ENCODE data around the gene LMBRD1.
"Not testable (repeated sequence)": the region's sequence is repeated elsewhere in the genome, so short reads cannot be mapped to it uniquely, and the experiment has no call there.

The LMBRD1 gene

DNA sequence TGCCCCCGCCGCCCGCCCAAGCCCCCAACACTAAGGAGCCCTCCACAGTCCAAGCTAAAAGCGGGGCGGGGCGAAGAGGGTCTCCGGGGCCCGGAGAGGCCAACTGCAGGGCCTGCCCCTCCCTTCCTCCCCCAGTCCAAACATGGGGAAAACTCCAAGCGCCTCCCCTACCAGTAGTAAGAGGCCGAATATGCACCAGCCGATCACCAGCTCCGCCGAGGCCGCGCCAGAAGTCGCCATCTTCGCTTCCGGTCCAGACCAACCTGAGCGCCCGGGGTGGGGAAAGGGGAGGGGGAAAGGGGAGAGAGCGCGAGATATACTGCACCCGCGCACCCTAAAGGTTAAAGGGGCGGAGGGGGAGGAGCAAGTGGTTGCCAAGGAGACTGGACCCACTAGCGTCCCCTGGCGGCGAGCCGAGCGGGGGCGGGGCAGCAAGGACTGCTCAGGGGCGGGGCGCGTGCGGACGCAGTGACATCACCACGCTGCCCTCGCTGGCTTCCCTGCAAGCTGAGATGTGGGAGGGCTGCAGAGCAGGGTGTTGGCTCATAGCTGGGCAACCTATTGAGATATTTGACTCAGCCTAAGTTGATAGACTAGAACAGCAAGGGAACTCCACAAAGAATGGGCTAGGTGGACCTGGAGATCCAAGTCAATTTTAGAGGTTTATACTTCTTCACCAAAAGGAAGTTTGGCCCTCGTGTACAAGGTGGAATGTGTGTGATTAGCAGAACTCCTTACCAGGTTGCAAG, at the start of gene LMBRD1:
Gene LMBRD1, minus strand, starts transcription at position 369 of the 749 bp plus-strand sequence. Its CDS starts 129 bp downstream, at position 240.
- in situ Hi-C loops (cut with HindIII; ENCODE audit: low sequenced_read_pairs) = no loop called here

GRCh38 chr6:69846312-69846711, 49.5 kb upstream of the LMBRD1 start:
- in situ Hi-C loops (cut with HindIII; ENCODE audit: low sequenced_read_pairs) = no loop called here

- in situ Hi-C loops (cut with HindIII; ENCODE audit: low sequenced_read_pairs) = no loop called here
Observed at GRCh38 chr6:69843189-69843588, 46.4 kb upstream of the LMBRD1 start.

DNA sequence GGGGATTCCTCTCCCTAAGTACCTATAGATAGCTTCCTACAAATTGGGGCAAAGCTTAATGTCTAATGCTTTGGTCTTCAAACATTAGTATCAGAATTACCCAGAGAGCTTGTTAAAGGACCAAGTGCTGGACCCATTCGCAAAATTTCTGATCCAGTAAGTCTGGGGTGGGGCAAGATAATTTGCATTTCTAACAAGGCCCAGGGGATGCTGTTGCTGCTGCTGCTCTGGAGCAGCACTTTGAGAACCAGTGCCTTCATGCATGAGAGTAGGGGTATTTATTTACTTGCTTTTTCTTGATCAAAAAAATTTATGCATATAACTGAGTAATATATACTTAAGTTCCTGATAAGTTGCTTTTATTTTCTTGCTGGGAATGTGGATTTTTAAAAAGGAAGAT, 45.1 kb upstream of the LMBRD1 start:
- in situ Hi-C loops (cut with HindIII; ENCODE audit: low sequenced_read_pairs) = no loop called here

DNA sequence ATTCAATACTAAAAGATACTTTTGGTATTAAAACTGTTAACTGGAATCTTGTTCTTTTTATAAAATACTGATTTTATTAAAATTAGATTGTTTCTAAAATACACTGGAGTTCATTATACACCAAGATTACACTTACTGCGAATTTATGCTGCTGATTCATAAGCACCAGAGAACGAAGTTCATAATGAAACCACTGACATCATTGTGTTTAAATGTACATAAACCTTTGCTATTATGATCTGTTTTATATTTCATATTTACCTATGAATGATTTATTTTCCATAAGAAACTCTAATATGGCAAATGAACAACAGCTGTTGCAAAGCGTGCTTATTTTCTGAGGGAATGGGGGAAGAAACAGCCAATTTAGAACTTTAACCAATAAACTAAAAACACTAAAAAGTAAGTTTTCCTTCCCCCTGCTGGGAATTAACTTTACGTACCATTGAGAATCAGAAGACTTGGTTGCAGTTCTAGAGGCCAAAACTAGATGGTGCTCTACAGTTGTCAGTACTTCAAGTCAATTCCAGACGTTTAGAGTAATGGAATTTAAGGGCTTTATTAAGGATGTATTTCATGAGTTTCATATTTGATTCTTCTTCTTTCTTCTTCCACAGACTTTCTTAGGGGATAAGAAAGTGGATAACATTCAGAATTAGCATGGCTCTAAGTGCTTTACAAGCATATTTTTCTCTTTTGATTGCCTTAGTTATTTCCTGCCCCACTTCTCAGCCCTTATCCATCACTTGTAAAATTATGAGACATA, 38.8 kb upstream of the LMBRD1 start:
- in situ Hi-C loops (cut with HindIII; ENCODE audit: low sequenced_read_pairs) = no loop called here

DNA sequence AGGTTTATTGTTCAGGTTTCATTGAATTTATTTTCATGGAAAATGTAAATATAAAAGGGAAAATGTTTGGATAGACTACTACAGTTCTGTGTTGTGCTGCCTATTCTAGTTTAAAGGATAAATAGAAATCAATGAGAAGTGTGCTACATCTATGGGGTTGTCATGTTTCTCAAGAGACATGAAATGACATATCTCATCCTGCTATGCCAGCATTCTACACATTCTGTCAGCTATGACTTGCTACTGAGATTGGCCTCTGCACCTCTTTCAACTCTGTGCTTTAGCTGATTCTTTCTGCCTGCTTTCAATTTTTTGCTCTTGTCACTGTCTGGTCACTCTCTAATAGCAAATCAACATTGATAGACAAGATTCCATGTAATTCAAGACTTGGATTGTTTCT, 35.7 kb upstream of the LMBRD1 start:
- in situ Hi-C loops (cut with HindIII; ENCODE audit: low sequenced_read_pairs) = no loop called here

- in situ Hi-C loops (cut with HindIII; ENCODE audit: low sequenced_read_pairs) = no loop called here
Observed at GRCh38 chr6:69827276-69827893, 30.6 kb upstream of the LMBRD1 start.

- in situ Hi-C loops (cut with HindIII; ENCODE audit: low sequenced_read_pairs) = no loop called here
Observed at GRCh38 chr6:69825904-69826303, 29.1 kb upstream of the LMBRD1 start.

GRCh38 chr6:69824355-69824754, 27.5 kb upstream of the LMBRD1 start:
- in situ Hi-C loops (cut with HindIII; ENCODE audit: low sequenced_read_pairs) = not testable (repeated sequence)

- in situ Hi-C loops (cut with HindIII; ENCODE audit: low sequenced_read_pairs) = no loop called here
Observed at GRCh38 chr6:69820438-69820837, 23.6 kb upstream of the LMBRD1 start.

DNA sequence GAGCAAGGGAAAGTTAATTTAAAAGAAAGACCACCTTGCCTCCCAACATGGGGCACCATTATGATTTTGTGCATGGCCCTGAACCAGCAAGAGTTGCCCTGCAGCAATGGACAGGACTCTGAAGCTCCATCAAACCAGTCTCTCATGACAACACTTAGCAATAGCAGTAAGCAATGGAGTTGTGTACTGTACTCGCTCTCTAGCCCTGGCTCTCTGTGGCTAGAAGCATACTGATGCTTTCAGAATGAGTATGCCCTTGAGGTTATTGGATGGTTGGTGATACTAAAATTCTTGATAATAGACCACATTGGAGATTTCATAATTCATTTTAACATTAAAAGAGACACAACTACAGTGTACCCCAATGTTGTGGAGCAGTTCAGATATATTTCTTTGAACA, 23.2 kb upstream of the LMBRD1 start:
- in situ Hi-C loops (cut with HindIII; ENCODE audit: low sequenced_read_pairs) = no loop called here

- in situ Hi-C loops (cut with HindIII; ENCODE audit: low sequenced_read_pairs) = no loop called here
Observed at GRCh38 chr6:69819138-69819537, 22.3 kb upstream of the LMBRD1 start.

- in situ Hi-C loops (cut with HindIII; ENCODE audit: low sequenced_read_pairs) = no loop called here
Observed at GRCh38 chr6:69818223-69818930, 21.6 kb upstream of the LMBRD1 start.

- in situ Hi-C loops (cut with HindIII; ENCODE audit: low sequenced_read_pairs) = no loop called here
Observed at GRCh38 chr6:69817358-69817757, 20.5 kb upstream of the LMBRD1 start.

DNA sequence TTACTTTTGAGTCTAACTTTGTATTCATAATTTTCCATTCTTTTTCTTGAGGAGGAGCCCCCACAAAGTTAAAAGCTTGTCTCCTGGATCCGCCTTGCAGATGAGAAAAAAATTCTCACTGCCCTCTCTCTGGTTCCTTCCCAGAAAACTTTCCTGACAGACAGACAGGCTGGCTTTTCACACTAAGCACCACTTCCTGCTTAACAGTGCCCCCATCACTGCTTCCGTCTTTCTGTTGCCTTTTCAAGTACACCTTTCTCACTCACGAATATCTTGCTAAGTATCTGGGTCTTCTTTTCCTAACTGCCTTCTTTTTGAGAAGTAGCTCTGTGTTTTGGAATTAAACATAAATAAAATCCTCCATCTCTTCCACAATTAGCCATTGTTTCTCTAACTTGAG, 19.8 kb upstream of the LMBRD1 start:
- in situ Hi-C loops (cut with HindIII; ENCODE audit: low sequenced_read_pairs) = no loop called here

DNA sequence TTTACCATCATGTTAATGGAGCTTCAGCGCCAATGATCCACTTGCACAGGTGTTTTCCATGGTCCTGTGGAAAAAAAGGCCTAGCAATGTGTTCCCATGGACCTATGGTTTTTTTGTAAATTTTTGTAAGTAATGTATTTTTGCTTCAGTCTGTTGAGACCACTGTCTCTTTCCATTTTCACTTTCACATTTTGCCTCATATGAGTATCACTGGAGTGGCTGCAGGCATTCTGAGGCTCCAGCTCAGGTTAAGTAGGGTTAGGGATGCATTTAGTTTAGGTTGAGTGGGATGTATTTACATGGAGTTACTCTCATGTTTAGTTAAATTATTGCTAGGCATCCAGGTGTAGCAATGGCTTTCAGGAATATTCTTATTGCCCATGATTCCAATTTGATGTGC, 19.2 kb upstream of the LMBRD1 start:
- in situ Hi-C loops (cut with HindIII; ENCODE audit: low sequenced_read_pairs) = no loop called here

- in situ Hi-C loops (cut with HindIII; ENCODE audit: low sequenced_read_pairs) = no loop called here
Observed at GRCh38 chr6:69813508-69813907, 16.7 kb upstream of the LMBRD1 start.

DNA sequence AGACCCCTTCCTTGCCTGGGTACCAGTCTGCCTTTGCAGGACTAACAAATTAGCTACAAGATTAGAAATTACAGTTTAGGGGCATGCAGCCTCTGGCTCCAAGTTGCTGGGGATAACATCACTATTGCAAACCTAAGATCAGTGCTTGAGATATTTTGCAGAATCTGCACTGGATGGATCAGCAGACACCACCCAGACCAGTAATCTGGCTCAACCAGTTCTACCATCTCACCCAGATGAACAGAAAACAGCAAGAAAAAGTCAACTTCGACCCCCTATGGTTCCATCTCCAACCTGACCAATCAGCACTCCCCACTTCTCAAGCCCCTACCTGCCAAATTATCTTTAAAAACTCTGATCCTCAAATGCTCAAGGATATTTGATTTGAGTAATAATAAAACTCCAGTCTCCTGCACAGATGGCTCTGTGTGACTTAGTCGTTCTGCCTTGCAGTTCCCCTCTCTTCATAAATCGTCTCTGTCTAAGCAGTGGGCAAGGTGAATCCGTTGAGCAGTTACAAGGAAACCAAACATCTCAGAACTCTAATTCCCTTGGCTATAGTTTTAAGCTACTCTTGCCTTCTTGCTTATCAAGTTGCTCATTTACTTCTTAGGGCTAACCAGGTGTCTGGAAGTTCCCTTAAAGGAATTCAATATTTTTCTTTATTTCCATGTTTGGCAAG, 16.1 kb upstream of the LMBRD1 start:
- in situ Hi-C loops (cut with HindIII; ENCODE audit: low sequenced_read_pairs) = no loop called here

DNA sequence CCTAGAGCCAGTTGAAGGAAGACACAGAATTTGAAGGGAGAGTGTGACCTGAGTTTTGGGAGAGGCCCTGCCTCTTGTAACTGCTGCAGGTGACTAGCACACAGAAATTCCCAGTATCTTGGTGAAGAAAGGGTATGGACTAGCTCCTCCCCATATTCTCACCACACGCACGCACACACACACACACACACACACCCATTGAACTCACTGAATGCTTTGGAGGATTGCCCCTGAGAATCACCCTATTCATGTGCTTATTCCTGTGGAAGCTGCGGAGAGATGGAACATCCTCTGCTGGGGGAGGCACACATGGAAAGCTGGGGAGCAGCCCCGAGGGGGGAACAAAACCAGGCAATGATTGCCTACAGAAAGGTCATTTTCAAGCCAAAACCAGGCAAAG, 6.2 kb upstream of the LMBRD1 start:
- in situ Hi-C loops (cut with HindIII; ENCODE audit: low sequenced_read_pairs) = no loop called here

DNA sequence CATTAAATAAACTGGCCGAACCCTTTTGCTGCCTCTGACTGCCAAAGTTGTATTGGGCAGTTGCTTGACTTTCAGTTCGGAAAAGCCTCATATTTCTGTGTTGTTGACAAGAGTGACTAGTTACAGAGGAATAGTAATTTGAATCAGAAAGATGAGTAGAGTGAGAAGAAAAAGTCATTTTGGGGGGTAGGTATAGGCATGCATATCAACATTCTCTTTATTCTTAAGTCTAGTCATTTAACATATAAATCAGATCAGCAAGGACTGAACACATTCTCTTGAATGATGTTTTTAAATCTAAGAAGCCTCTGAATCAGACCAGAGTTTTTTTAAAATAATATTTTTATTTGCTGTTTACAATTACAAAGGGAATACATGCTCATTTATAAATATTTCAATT, 4.9 kb upstream of the LMBRD1 start:
- in situ Hi-C loops (cut with HindIII; ENCODE audit: low sequenced_read_pairs) = no loop called here

- in situ Hi-C loops (cut with HindIII; ENCODE audit: low sequenced_read_pairs) = no loop called here
Observed at GRCh38 chr6:69801225-69801624, 4.4 kb upstream of the LMBRD1 start.

All from endothelial cell of hepatic sinusoid (primary cell).